Calu3 (cell line): ENCODE measurements around the gene EGFLAM. TPM values are rescaled to one million over a fixed set of nuclear protein-coding genes. Genes with fewer than 3 reads are reported as not detected.

ENCODE experiments used
- BruUV-seq: library from RNA; stranded (reverse); fragments of 400-500 nt; replicated peaks from 2 replicates; lab custom pipeline; 2021; lab: Mats Ljungman, UMichigan
- CTCF ChIA-PET: fragments of 300-600 bp; sonication (Branson Sonifier 250); formaldehyde crosslinking; loops from one replicate; lab custom pipeline; 2022; ENCODE audit warnings: antibody characterized with exemption; lab: Charles Lee
- DNase-seq: peaks from one replicate; pipeline ENCODE4 v3.0.0; 2022
- H3K27ac Mint-ChIP-seq: one replicate; pipeline ENCODE4 v1.8.0; 2022; ENCODE audit warnings: mixed read lengths; ENCODE audit not compliant: unreplicated experiment
- H3K27me3 Mint-ChIP-seq: one replicate; pipeline ENCODE4 v1.8.0; 2022; ENCODE audit warnings: mixed read lengths; ENCODE audit not compliant: unreplicated experiment
- H3K36me3 Mint-ChIP-seq: one replicate; pipeline ENCODE4 v1.8.0; 2022; ENCODE audit warnings: mild to moderate bottlenecking, moderate library complexity, mixed read lengths; ENCODE audit not compliant: insufficient read depth, unreplicated experiment
- H3K4me1 Mint-ChIP-seq: one replicate; pipeline ENCODE4 v1.8.0; 2022; ENCODE audit warnings: mild to moderate bottlenecking, low read depth, mixed read lengths; ENCODE audit not compliant: unreplicated experiment
- H3K4me3 Mint-ChIP-seq: one replicate; pipeline ENCODE4 v1.8.0; 2022; ENCODE audit warnings: mild to moderate bottlenecking, low read depth, moderate library complexity, mixed read lengths; ENCODE audit not compliant: unreplicated experiment
- H3K9me3 Mint-ChIP-seq: one replicate; pipeline ENCODE4 v1.8.0; 2022; ENCODE audit warnings: low read depth, mixed read lengths; ENCODE audit not compliant: unreplicated experiment
- CTCF ChIP-seq: fragments of 200-600 bp; IDR thresholded peaks from one replicate; pipeline ENCODE4 v1.8.0; 2022; ENCODE audit warnings: antibody characterized with exemption; ENCODE audit not compliant: unreplicated experiment
- intact Hi-C: fragments of 100-400 bp; cut with micrococcal nuclease; formaldehyde crosslinking; loops from one replicate; pipeline ENCODE4 v1.10.0; 2022; ENCODE audit not compliant: unreplicated experiment
- total RNA-seq: library from RNA; stranded (reverse); gene quantifications from 2 replicates; pipeline ENCODE4 v1.2.3, GENCODE V29; 2022

The EGFLAM gene
- total RNA-seq, 1 experiment from 2014 or later, result not detected

- Mint-ChIP-seq H3K4me1 (no peaks in the 10 kb centered on the region), H3K36me3 (no peaks in the 10 kb centered on the region), H3K27ac (no peak overlapping the region), H3K9me3 (no peaks in the 10 kb centered on the region), H3K27me3 (peaks cover 55% of the 10 kb centered on the region), H3K4me3 (no peak overlapping the region)
- DNase-seq, result no peak
- no peak for TF ChIP-seq CTCF
- intact Hi-C loops, result no loop called here
- CTCF ChIA-PET, result interaction anchor here (0.5 kb wide), 1 partner anchor 461 kb away, joined by 3 read pairs; no protein-coding TSS in a partner anchor
- no TSS peak for BruUV-seq
Measured at GRCh38 chr5:38370358-38371100, 112.2 kb downstream of the EGFLAM start.

GRCh38 chr5:38371596-38371995 is 113.2 kb downstream of the EGFLAM start:
- intact Hi-C loops, result no loop called here
- H3K9me3 Mint-ChIP-seq, result no peaks in the 10 kb centered on the region
- no peak overlapping the region for H3K4me3 Mint-ChIP-seq
- CTCF ChIA-PET, result interaction anchor here (0.5 to 0.7 kb wide), 2 partner anchors 460 to 864 kb away, joined by 3 to 7 read pairs; no protein-coding TSS in a partner anchor
- H3K4me1 Mint-ChIP-seq, result no peaks in the 10 kb centered on the region
- H3K27me3 Mint-ChIP-seq, result peaks cover 55% of the 10 kb centered on the region
- no TSS peak for BruUV-seq
- DNase-seq, result no peak
- H3K27ac Mint-ChIP-seq, result no peak overlapping the region
- no peak for TF ChIP-seq CTCF
- no peaks in the 10 kb centered on the region for H3K36me3 Mint-ChIP-seq

GRCh38 chr5:38373743-38374142 is 115.4 kb downstream of the EGFLAM start:
- DNase-seq, result no peak
- Mint-ChIP-seq H3K4me3 (no peak overlapping the region), H3K4me1 (no peaks in the 10 kb centered on the region), H3K27ac (no peak overlapping the region), H3K27me3 (peaks cover 62% of the 10 kb centered on the region), H3K36me3 (no peaks in the 10 kb centered on the region), H3K9me3 (no peaks in the 10 kb centered on the region)
- CTCF ChIA-PET, result no interaction called here
- intact Hi-C loops, result no loop called here
- no TSS peak for BruUV-seq
- TF ChIP-seq CTCF, result no peak

GRCh38 chr5:38375423-38375822 is 117.1 kb downstream of the EGFLAM start:
- Mint-ChIP-seq H3K9me3 (no peaks in the 10 kb centered on the region), H3K27ac (no peak overlapping the region), H3K4me3 (no peak overlapping the region), H3K36me3 (no peaks in the 10 kb centered on the region), H3K4me1 (no peaks in the 10 kb centered on the region), H3K27me3 (peaks cover 75% of the 10 kb centered on the region)
- no peak for TF ChIP-seq CTCF
- CTCF ChIA-PET, result interaction anchor here (0.6 kb wide), 1 partner anchor 38 kb away, joined by 4 read pairs; no protein-coding TSS in a partner anchor
- no peak for DNase-seq
- intact Hi-C loops, result no loop called here
- no TSS peak for BruUV-seq
